NT2/D1 (cell line): ENCODE data around the gene BCKDK.
A peak's percentile ranks its signal among the peaks of the same experiment; 100 is the strongest.

Experiments
- DNase-seq: peaks from one replicate; pipeline ENCODE4 v3.0.0-alpha.2; 2011; ENCODE audit warnings: low read depth, low spot score
- H3K27me3 ChIP-seq: 2 replicates; pipeline ENCODE4 v1.6.0; 2011; ENCODE audit warnings: mild to moderate bottlenecking; ENCODE audit not compliant: insufficient read length, insufficient read depth
- H3K36me3 ChIP-seq: 2 replicates; pipeline ENCODE4 v1.6.1; 2011; ENCODE audit warnings: mild to moderate bottlenecking, low read length, mixed read lengths; ENCODE audit not compliant: insufficient read depth, insufficient read length
- H3K4me1 ChIP-seq: 2 replicates; pipeline ENCODE4 v1.5.1; 2011; ENCODE audit not compliant: insufficient read depth, insufficient read length
- H3K4me3 ChIP-seq: 2 replicates; pipeline ENCODE4 v1.5.1; 2011; ENCODE audit warnings: low read depth; ENCODE audit not compliant: insufficient read length
- H3K9ac ChIP-seq: 2 replicates; pipeline ENCODE4 v1.6.0; 2011; ENCODE audit warnings: low read depth; ENCODE audit not compliant: insufficient read length
- H3K9me3 ChIP-seq: 2 replicates; pipeline ENCODE4 v1.5.1; 2011; ENCODE audit warnings: mild to moderate bottlenecking, low read length; ENCODE audit not compliant: insufficient read depth
- SUZ12 ChIP-seq: IDR thresholded peaks from 2 replicates; pipeline ENCODE4 v1.6.1; 2011; ENCODE audit not compliant: insufficient read length, insufficient read depth; ENCODE audit errors: extremely low read depth
- YY1 ChIP-seq: IDR thresholded peaks from 2 replicates; pipeline ENCODE4 v1.6.1; 2011; ENCODE audit not compliant: insufficient read length, insufficient read depth
- ZNF274 ChIP-seq: IDR thresholded peaks from 2 replicates; pipeline ENCODE4 v1.6.1; 2011; ENCODE audit warnings: mild to moderate bottlenecking, low read depth, low read length

Gene BCKDK

GRCh38 chr16:31080756-31081419, 27.3 kb upstream of the BCKDK start:
- H3K9ac ChIP-seq: peak overlapping the region; percentile 5
- no peak for TF ChIP-seq SUZ12
- no peak for TF ChIP-seq YY1
- TF ChIP-seq ZNF274: no peak

GRCh38 chr16:31081428-31082351, 26.5 kb upstream of the BCKDK start:
- Histone ChIP-seq H3K4me1 (peaks cover 10% of the 10 kb centered on the region), H3K4me3 (no peak overlapping the region), H3K9me3 (no peaks in the 10 kb centered on the region), H3K27me3 (no peaks in the 10 kb centered on the region), H3K9ac (peak overlapping the region; percentile 5), H3K36me3 (peaks cover 93% of the 10 kb centered on the region)
- TF ChIP-seq YY1 (no peak), ZNF274 (no peak)
- DNase-seq: no peak

More at GRCh38 chr16:31080756-31081419, 27.3 kb upstream of the BCKDK start:
- peaks cover 96% of the 10 kb centered on the region for H3K36me3 ChIP-seq
- no peaks in the 10 kb centered on the region for H3K9me3 ChIP-seq
- H3K4me1 ChIP-seq: peaks cover 9% of the 10 kb centered on the region
- no peak overlapping the region for H3K4me3 ChIP-seq
- H3K27me3 ChIP-seq: no peaks in the 10 kb centered on the region
- no peak for DNase-seq

GRCh38 chr16:31082368-31083045, 25.7 kb upstream of the BCKDK start:
- no peak overlapping the region for H3K4me3 ChIP-seq
- peaks cover 92% of the 10 kb centered on the region for H3K36me3 ChIP-seq
- H3K9ac ChIP-seq: no peak overlapping the region
- DNase-seq: no peak
- no peaks in the 10 kb centered on the region for H3K27me3 ChIP-seq
- no peak for TF ChIP-seq YY1
- TF ChIP-seq ZNF274: no peak
- TF ChIP-seq SUZ12: no peak
- H3K9me3 ChIP-seq: no peaks in the 10 kb centered on the region
- peaks cover 11% of the 10 kb centered on the region for H3K4me1 ChIP-seq

DNA sequence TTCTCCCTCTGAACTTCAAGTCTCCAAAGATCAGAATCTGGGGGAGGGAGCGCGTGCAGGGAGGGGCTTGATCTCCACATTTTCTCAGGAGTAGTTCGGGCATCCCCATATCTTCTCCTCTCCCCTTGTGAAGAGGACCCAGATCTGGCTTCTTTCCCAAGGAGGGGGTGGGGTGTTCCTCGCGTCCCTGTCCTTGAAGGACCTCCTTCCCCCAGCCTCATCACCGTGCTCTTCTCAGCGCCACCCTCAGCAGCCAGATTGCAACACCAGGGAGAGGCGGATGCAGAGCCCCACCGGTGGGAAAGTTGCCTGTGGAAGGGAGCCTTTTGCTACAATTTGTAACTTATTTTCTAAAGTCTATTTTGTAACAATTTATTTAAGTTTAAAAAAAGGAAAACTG, 25.1 kb upstream of the BCKDK start:
- no peak for TF ChIP-seq ZNF274
- TF ChIP-seq SUZ12: no peak
- TF ChIP-seq YY1: no peak
- DNase-seq: no peak
- Histone ChIP-seq H3K9me3 (no peaks in the 10 kb centered on the region), H3K9ac (no peak overlapping the region), H3K36me3 (peaks cover 92% of the 10 kb centered on the region), H3K4me1 (peaks cover 11% of the 10 kb centered on the region), H3K4me3 (no peak overlapping the region), H3K27me3 (no peaks in the 10 kb centered on the region)

DNA sequence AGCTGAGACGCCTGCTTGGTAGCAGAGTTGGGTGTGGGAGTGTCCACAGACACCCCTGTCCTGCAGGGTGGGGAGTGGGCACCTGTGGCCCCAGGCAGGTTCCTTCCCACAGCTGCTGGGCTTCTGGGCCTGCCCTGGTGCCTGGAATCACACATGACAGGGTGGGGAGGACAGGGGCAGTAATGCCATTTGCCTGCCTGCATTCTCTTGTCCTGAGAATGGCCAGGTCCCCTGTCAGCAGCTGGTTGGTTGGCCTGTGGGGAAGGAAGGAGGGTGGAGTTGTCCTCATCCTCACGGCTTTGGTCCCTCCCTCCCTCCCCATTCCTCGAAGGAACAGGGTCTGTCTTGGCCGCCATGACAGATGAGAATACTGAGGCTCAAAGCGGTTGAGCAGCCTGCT, 24.6 kb upstream of the BCKDK start:
- DNase-seq: no peak
- H3K9me3 ChIP-seq: no peaks in the 10 kb centered on the region
- peaks cover 11% of the 10 kb centered on the region for H3K4me1 ChIP-seq
- no peak for TF ChIP-seq SUZ12
- no peak for TF ChIP-seq YY1
- no peak for TF ChIP-seq ZNF274
- H3K36me3 ChIP-seq: peaks cover 92% of the 10 kb centered on the region
- no peak overlapping the region for H3K9ac ChIP-seq
- no peaks in the 10 kb centered on the region for H3K27me3 ChIP-seq
- H3K4me3 ChIP-seq: no peak overlapping the region

GRCh38 chr16:31083981-31084380, 24.2 kb upstream of the BCKDK start:
- Histone ChIP-seq H3K9ac (no peak overlapping the region), H3K4me3 (no peak overlapping the region), H3K9me3 (no peaks in the 10 kb centered on the region), H3K4me1 (peaks cover 11% of the 10 kb centered on the region), H3K36me3 (peaks cover 92% of the 10 kb centered on the region), H3K27me3 (no peaks in the 10 kb centered on the region)
- DNase-seq: no peak
- no peak for TF ChIP-seq ZNF274
- no peak for TF ChIP-seq YY1
